Neutrophil (primary cell): ENCODE measurements around the gene OPN1MW2.
"Not testable (repeated sequence)": the region's sequence is repeated elsewhere in the genome, so short reads cannot be mapped to it uniquely, and the experiment has no call there.

Experiments used
- H3K27ac ChIP-seq: fragments of 200-600 bp; sonication (generic); 2 replicates; pipeline ENCODE4 v1.5.1; 2016; ENCODE audit warnings: mild to moderate bottlenecking, moderate library complexity
- H3K27me3 ChIP-seq: fragments of 200-600 bp; sonication (generic); 2 replicates; pipeline ENCODE4 v1.6.0; 2016; ENCODE audit warnings: mild to moderate bottlenecking
- H3K36me3 ChIP-seq: fragments of 200-600 bp; sonication (generic); 2 replicates; pipeline ENCODE4 v1.5.1; 2017
- H3K4me1 ChIP-seq, 2 experiments: fragments of 200-600 bp in 1 of 2; sonication (generic) in 1 of 2; 1 replicate in 1 of 2; 2 replicates in 1 of 2; pipeline versions ENCODE4 v1.5.1 to v1.6.1; 2013 to 2016; ENCODE audit warnings: low read depth in 1 of 2, low read length in 1 of 2, mild to moderate bottlenecking in 1 of 2, moderate library complexity in 1 of 2; ENCODE audit not compliant: control insufficient read depth in 1 of 2, insufficient read depth in 1 of 2
- H3K4me3 ChIP-seq, 2 experiments: fragments of 200-600 bp in 1 of 2; sonication (generic) in 1 of 2; 1 replicate in 1 of 2; 2 replicates in 1 of 2; pipeline ENCODE4 v1.5.1; 2013 to 2016; ENCODE audit warnings: low read depth in 1 of 2, low read length in 1 of 2, mild to moderate bottlenecking in 1 of 2, moderate library complexity in 1 of 2
- H3K9me3 ChIP-seq: fragments of 200-600 bp; sonication (generic); 2 replicates; pipeline ENCODE4 v1.5.1; 2016

Gene OPN1MW2

GRCh38 chrX:154219456-154219855 lies at the start of gene OPN1MW2:
Gene OPN1MW2, plus strand, starts transcription at chrX:154219756. Its CDS starts 60 bp downstream, at chrX:154219816.
- not testable (repeated sequence) for H3K36me3 ChIP-seq, H3K4me3 ChIP-seq, H3K27me3 ChIP-seq, H3K27ac ChIP-seq, H3K9me3 ChIP-seq, H3K4me1 ChIP-seq

GRCh38 chrX:154172535-154172943 lies 47.0 kb upstream of the OPN1MW2 start:
- H3K27me3 ChIP-seq, H3K36me3 ChIP-seq, H3K4me3 ChIP-seq, H3K4me1 ChIP-seq, H3K27ac ChIP-seq, H3K9me3 ChIP-seq: not testable (repeated sequence)

GRCh38 chrX:154174356-154174755 lies 45.2 kb upstream of the OPN1MW2 start:
- not testable (repeated sequence) for H3K4me3 ChIP-seq, H3K4me1 ChIP-seq

DNA sequence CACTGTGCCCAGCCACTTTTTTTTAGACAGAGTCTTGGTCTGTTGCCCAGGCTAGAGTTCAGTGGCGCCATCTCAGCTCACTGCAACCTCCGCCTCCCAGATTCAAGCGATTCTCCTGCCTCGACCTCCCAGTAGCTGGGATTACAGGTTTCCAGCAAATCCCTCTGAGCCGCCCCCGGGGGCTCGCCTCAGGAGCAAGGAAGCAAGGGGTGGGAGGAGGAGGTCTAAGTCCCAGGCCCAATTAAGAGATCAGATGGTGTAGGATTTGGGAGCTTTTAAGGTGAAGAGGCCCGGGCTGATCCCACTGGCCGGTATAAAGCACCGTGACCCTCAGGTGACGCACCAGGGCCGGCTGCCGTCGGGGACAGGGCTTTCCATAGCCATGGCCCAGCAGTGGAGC lies 37.3 kb upstream of the OPN1MW2 start, which contains the start of gene OPN1MW:
Gene OPN1MW (plus strand): TSS at position 301 of the 400 bp plus-strand sequence. CDS start 82 bp downstream, at position 383.
- not testable (repeated sequence) for H3K9me3 ChIP-seq, H3K27ac ChIP-seq, H3K4me3 ChIP-seq, H3K4me1 ChIP-seq, H3K27me3 ChIP-seq, H3K36me3 ChIP-seq

More at GRCh38 chrX:154174356-154174755, 45.2 kb upstream of the OPN1MW2 start:
- not testable (repeated sequence) for H3K9me3 ChIP-seq, H3K27me3 ChIP-seq, H3K36me3 ChIP-seq, H3K27ac ChIP-seq

- not testable (repeated sequence) for H3K9me3 ChIP-seq, H3K27me3 ChIP-seq, H3K4me1 ChIP-seq, H3K36me3 ChIP-seq, H3K27ac ChIP-seq, H3K4me3 ChIP-seq
These were observed 35.8 kb upstream of the OPN1MW2 start for GRCh38 chrX:154183794-154184193.

GRCh38 chrX:154192846-154193245 lies 26.7 kb upstream of the OPN1MW2 start:
- not testable (repeated sequence) for H3K9me3 ChIP-seq

GRCh38 chrX:154194316-154194715 lies 25.2 kb upstream of the OPN1MW2 start:
- H3K27me3 ChIP-seq, H3K36me3 ChIP-seq, H3K27ac ChIP-seq, H3K4me1 ChIP-seq, H3K4me3 ChIP-seq, H3K9me3 ChIP-seq: not testable (repeated sequence)

More at GRCh38 chrX:154192846-154193245, 26.7 kb upstream of the OPN1MW2 start:
- not testable (repeated sequence) for H3K27me3 ChIP-seq, H3K4me1 ChIP-seq, H3K27ac ChIP-seq, H3K36me3 ChIP-seq, H3K4me3 ChIP-seq

GRCh38 chrX:154196466-154196865 lies 23.1 kb upstream of the OPN1MW2 start:
- H3K4me3 ChIP-seq, H3K36me3 ChIP-seq, H3K9me3 ChIP-seq, H3K27ac ChIP-seq, H3K27me3 ChIP-seq, H3K4me1 ChIP-seq: not testable (repeated sequence)

DNA sequence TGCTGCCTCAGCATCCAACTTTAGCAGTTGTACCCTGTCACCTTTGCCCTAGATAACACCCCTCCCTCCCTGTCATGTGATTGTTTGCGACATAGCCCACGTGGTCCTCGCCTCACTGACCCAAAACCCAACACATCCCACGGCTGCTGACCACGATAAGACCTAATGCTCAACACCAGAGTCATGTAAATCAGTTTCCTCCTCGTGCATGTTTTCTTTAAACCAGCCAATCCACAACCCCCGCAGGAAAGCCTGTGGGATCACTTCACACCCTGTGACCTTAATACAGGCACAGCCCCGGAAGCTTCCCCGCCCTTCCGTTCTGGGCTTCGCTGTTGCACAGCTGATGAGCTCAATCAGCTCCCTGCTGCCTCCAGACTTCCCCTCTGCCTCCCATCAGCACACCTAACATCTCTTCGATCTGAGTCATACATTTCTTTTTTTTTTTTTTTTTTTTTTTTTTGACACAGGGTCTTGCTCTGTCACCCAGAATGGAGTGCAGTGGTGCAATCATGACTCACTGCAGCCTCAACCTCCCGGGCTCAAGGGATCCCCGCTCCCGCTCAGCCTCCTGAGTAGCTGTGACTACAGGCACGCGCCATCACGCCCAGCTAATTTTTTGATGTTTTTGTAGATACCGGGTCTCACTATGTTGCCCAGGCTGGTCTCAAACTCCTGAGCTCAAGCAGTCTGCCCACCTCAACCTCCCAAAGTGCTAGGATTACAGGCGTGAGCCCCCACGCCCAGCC lies 9.7 kb upstream of the OPN1MW2 start:
- not testable (repeated sequence) for H3K36me3 ChIP-seq, H3K4me1 ChIP-seq, H3K27me3 ChIP-seq, H3K27ac ChIP-seq, H3K4me3 ChIP-seq, H3K9me3 ChIP-seq

DNA sequence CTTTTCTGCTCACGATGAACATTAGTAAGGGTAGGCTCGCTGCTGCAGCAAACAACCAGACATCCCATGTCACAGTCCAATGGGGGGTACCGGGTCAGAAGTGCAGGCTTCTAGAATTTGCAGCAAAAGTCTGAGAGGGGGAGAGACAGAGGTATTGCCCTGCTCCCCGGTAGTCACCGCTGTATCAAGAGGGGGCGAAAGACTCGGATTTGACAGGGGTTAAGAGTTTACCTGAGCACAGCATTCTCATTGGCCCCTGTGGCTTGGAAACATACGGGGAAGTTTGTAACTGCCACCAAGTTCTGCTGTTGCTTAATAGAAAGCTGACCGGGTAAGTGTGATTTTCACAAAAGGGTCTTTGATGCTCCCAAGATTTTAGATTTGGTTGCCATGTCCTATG lies 8.5 kb upstream of the OPN1MW2 start:
- not testable (repeated sequence) for H3K4me3 ChIP-seq, H3K36me3 ChIP-seq, H3K27me3 ChIP-seq, H3K9me3 ChIP-seq, H3K4me1 ChIP-seq
- H3K27ac ChIP-seq: peak overlapping the region; percentile 81

- H3K27me3 ChIP-seq, H3K27ac ChIP-seq, H3K4me3 ChIP-seq: not testable (repeated sequence)
These were observed 8.1 kb upstream of the OPN1MW2 start for GRCh38 chrX:154211499-154211898.

GRCh38 chrX:154225292-154225691 lies 5.7 kb downstream of the OPN1MW2 start:
- not testable (repeated sequence) for H3K4me3 ChIP-seq, H3K27me3 ChIP-seq, H3K9me3 ChIP-seq, H3K36me3 ChIP-seq, H3K4me1 ChIP-seq, H3K27ac ChIP-seq

More at GRCh38 chrX:154211499-154211898, 8.1 kb upstream of the OPN1MW2 start:
- not testable (repeated sequence) for H3K36me3 ChIP-seq, H3K9me3 ChIP-seq, H3K4me1 ChIP-seq

DNA sequence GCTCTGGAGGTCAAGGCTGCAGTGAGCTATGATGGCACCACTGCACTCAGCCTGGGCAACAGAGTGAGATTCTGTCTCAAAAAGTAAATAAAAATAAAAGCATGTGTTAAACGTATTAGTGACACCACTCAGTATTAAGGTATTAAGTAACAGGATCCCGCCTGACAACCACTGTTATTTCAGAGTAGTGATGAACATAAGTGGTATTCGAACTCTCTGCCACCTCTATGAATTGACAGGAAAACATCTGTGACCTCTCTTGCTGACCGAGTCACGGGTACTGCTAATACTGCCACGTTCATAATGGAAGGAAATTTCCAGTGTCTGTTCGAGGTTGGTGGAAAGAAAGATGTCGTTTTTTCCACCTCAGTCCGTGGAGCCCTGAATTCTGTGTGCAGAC lies 7.2 kb downstream of the OPN1MW2 start:
- not testable (repeated sequence) for H3K9me3 ChIP-seq, H3K4me3 ChIP-seq, H3K36me3 ChIP-seq, H3K27me3 ChIP-seq, H3K4me1 ChIP-seq, H3K27ac ChIP-seq

DNA sequence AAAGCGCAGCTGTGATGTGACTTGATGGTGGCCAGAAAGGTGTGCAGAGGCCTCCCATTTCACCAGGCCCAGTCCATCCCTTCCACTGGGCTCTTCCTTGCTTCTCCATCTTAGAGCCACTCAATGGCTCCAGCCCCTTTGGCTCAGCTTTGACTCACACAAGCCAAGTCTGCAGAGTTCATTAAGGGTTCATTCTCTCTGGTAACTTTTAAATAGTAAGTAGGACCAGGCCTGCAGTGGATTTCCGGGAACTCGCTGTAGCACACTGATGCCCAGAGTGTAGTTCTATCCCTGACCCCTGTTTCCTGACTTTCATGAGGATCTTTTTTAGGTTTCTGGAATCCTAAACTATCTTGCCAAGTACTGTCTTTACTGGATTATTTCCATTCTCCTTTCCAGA lies 11.9 kb downstream of the OPN1MW2 start:
- H3K4me1 ChIP-seq, H3K36me3 ChIP-seq, H3K9me3 ChIP-seq, H3K27me3 ChIP-seq, H3K27ac ChIP-seq, H3K4me3 ChIP-seq: not testable (repeated sequence)
